Measurements from ENCODE around the gene MMD. TPM values are rescaled to one million over a fixed set of nuclear protein-coding genes. Genes with fewer than 3 reads are reported as not detected.

The MMD gene
- total and polyA plus RNA-seq, 9 of the 15 experiments (the other 6 are each of a cell fraction or from before 2014, with no cell fraction given) = 3.1 to 18.9 (median 10.7) TPM

DNA sequence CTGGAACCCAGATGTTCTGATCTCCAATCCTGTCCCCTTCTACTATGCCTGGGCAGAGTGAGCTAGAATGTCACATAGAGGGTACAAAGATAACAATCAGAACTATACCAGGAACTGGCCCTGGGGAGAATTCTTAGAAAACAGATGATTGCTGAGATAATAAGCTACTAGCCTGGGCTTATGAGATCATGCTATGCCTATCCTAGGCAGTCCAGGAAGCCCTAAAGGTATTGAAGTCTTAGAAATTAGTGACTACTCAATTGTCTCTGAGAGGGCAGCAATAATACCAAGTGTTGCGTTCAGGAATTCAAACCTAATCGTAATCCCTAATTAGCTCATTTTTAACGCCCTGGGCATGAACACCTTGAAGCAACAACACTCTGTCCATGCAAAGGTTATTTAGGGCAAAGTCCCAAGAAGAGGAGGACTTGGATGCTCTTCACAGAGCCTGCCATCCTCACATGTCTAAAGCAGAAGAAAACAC lies 77.1 kb downstream of the MMD start (continued):
- TF ChIP-seq, protein P1, sequence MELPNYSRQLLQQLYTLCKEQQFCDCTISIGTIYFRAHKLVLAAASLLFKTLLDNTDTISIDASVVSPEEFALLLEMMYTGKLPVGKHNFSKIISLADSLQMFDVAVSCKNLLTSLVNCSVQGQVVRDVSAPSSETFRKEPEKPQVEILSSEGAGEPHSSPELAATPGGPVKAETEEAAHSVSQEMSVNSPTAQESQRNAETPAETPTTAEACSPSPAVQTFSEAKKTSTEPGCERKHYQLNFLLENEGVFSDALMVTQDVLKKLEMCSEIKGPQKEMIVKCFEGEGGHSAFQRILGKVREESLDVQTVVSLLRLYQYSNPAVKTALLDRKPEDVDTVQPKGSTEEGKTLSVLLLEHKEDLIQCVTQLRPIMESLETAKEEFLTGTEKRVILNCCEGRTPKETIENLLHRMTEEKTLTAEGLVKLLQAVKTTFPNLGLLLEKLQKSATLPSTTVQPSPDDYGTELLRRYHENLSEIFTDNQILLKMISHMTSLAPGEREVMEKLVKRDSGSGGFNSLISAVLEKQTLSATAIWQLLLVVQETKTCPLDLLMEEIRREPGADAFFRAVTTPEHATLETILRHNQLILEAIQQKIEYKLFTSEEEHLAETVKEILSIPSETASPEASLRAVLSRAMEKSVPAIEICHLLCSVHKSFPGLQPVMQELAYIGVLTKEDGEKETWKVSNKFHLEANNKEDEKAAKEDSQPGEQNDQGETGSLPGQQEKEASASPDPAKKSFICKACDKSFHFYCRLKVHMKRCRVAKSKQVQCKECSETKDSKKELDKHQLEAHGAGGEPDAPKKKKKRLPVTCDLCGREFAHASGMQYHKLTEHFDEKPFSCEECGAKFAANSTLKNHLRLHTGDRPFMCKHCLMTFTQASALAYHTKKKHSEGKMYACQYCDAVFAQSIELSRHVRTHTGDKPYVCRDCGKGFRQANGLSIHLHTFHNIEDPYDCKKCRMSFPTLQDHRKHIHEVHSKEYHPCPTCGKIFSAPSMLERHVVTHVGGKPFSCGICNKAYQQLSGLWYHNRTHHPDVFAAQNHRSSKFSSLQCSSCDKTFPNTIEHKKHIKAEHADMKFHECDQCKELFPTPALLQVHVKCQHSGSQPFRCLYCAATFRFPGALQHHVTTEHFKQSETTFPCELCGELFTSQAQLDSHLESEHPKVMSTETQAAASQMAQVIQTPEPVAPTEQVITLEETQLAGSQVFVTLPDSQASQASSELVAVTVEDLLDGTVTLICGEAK (IDR thresholded peaks at IDR 0.05) = no peak
- TF ChIP-seq, protein P1 (CRISPR knock-in tag; IDR thresholded peaks at IDR 0.05) = no peak
- no peak for TF ChIP-seq RBM14 (IDR thresholded peaks at IDR 0.05; ENCODE audit: borderline replicate concordance, insufficient read depth, low read depth, low read length)
- TF ChIP-seq KLF13 (tag; IDR thresholded peaks at IDR 0.05; ENCODE audit: borderline replicate concordance, low read depth) = no peak
- TF ChIP-seq ZNF165 (CRISPR knock-in tag; IDR thresholded peaks at IDR 0.05; ENCODE audit: borderline replicate concordance) = no peak
- peak; percentile 52 for TF ChIP-seq TAF9B (IDR thresholded peaks at IDR 0.05; ENCODE audit: partially characterized antibody)
- no peak for TF ChIP-seq ZNF143 (CRISPR knock-in tag; IDR thresholded peaks at IDR 0.05)
- TF ChIP-seq KDM5B (IDR thresholded peaks at IDR 0.05; ENCODE audit: insufficient replicate concordance, low read depth, low read length) = no peak
- TF ChIP-seq ZNF175 (CRISPR knock-in tag; IDR thresholded peaks at IDR 0.05; ENCODE audit: low read depth) = no peak
- peak; percentile 95 for TF ChIP-seq DPF2 (IDR thresholded peaks at IDR 0.05)
- TF ChIP-seq THRB (CRISPR knock-in tag; conservative IDR thresholded peaks at IDR 0.05) = no peak
- no peak for TF ChIP-seq PTBP1 (IDR thresholded peaks at IDR 0.05; ENCODE audit: low read depth, low read length)
- TF ChIP-seq, protein P2, sequence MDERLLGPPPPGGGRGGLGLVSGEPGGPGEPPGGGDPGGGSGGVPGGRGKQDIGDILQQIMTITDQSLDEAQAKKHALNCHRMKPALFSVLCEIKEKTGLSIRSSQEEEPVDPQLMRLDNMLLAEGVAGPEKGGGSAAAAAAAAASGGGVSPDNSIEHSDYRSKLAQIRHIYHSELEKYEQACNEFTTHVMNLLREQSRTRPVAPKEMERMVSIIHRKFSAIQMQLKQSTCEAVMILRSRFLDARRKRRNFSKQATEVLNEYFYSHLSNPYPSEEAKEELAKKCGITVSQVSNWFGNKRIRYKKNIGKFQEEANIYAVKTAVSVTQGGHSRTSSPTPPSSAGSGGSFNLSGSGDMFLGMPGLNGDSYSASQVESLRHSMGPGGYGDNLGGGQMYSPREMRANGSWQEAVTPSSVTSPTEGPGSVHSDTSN (CRISPR knock-in tag; IDR thresholded peaks at IDR 0.05; ENCODE audit: low read depth) = no peak
- TF ChIP-seq, protein P2 (tag; conservative IDR thresholded peaks at IDR 0.05; ENCODE audit: low read depth) = peak; percentile 5; the same call in 1 of the 2 replicates
- no peak for TF ChIP-seq BRD4 (IDR thresholded peaks at IDR 0.05)

Data from K562 (cell line).